Measurements from ENCODE around the gene CES2.

- TF ChIP-seq, protein P1, sequence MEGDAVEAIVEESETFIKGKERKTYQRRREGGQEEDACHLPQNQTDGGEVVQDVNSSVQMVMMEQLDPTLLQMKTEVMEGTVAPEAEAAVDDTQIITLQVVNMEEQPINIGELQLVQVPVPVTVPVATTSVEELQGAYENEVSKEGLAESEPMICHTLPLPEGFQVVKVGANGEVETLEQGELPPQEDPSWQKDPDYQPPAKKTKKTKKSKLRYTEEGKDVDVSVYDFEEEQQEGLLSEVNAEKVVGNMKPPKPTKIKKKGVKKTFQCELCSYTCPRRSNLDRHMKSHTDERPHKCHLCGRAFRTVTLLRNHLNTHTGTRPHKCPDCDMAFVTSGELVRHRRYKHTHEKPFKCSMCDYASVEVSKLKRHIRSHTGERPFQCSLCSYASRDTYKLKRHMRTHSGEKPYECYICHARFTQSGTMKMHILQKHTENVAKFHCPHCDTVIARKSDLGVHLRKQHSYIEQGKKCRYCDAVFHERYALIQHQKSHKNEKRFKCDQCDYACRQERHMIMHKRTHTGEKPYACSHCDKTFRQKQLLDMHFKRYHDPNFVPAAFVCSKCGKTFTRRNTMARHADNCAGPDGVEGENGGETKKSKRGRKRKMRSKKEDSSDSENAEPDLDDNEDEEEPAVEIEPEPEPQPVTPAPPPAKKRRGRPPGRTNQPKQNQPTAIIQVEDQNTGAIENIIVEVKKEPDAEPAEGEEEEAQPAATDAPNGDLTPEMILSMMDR (IDR thresholded peaks at IDR 0.05; ENCODE audit: control extremely low read depth in 1 of 3, insufficient read depth in 1 of 3, low read depth in 1 of 3, low read length in 3 of 3), result peak; percentile 71 to 84 (median 83)
- TF ChIP-seq YY1 (IDR thresholded peaks at IDR 0.05; ENCODE audit: low read depth, low read length), result no peak
- TF ChIP-seq POLR2A (IDR thresholded peaks at IDR 0.05; ENCODE audit: control extremely low read depth in 1 of 2, low read depth in 2 of 2, low read length in 2 of 2), result no peak
- TF ChIP-seq POLR2AphosphoS5 (IDR thresholded peaks at IDR 0.05; ENCODE audit: low read depth, low read length), result no peak
Observed at GRCh38 chr16:66954097-66954659, 18.9 kb downstream of the CES2 start.

Measured in H1 (cell line).